Measurements from ENCODE around the gene LPXN.

- no peak for TF ChIP-seq EZH2 (IDR thresholded peaks at IDR 0.05; ENCODE audit: insufficient read depth, poor library complexity, severe bottlenecking)
- TF ChIP-seq EZH2phosphoT487 (IDR thresholded peaks at IDR 0.05; ENCODE audit: insufficient read depth, low read depth) = no peak
Observed at GRCh38 chr11:58508005-58508404, 67.7 kb downstream of the LPXN start, which contains the start of gene OR5B21.
